IPS DF 19.7 (cell line): Measurements from ENCODE around the gene CD200.
"Not testable (repeated sequence)": the region's sequence is repeated elsewhere in the genome, so short reads cannot be mapped to it uniquely, and the experiment has no call there.

ENCODE experiments used
- DNase-seq: peaks from one replicate; pipeline ENCODE4 v3.0.0-alpha.2; 2013; ENCODE audit warnings: low read depth, low spot score

CD200 gene

GRCh38 chr3:112360561-112360960 is 27.6 kb downstream of the CD200 start:
- DNase-seq: no peak

GRCh38 chr3:112362221-112362620 is 29.3 kb downstream of the CD200 start:
- DNase-seq: no peak

GRCh38 chr3:112364291-112364690 is 31.3 kb downstream of the CD200 start:
- DNase-seq: no peak

GRCh38 chr3:112365035-112365434 is 32.1 kb downstream of the CD200 start:
- DNase-seq: no peak

- no peak for DNase-seq
Observed at GRCh38 chr3:112365636-112366035, 32.7 kb downstream of the CD200 start.

GRCh38 chr3:112366522-112366921 is 33.6 kb downstream of the CD200 start:
- no peak for DNase-seq

- DNase-seq: no peak
Observed at GRCh38 chr3:112371569-112371968, 38.6 kb downstream of the CD200 start.

- no peak for DNase-seq
Observed at GRCh38 chr3:112372396-112372795, 39.4 kb downstream of the CD200 start.

- no peak for DNase-seq
Observed at GRCh38 chr3:112373476-112373875, 40.5 kb downstream of the CD200 start.

- no peak for DNase-seq
Observed at GRCh38 chr3:112373924-112374323, 41.0 kb downstream of the CD200 start.

- no peak for DNase-seq
Observed at GRCh38 chr3:112374333-112374734, 41.4 kb downstream of the CD200 start.

GRCh38 chr3:112375117-112375516 is 42.2 kb downstream of the CD200 start:
- no peak for DNase-seq

GRCh38 chr3:112376241-112376911 is 43.4 kb downstream of the CD200 start:
- DNase-seq: no peak

GRCh38 chr3:112376992-112377391 is 44.0 kb downstream of the CD200 start:
- no peak for DNase-seq

- DNase-seq: no peak
Observed at GRCh38 chr3:112377568-112378071, 44.7 kb downstream of the CD200 start.

- DNase-seq: not testable (repeated sequence)
Observed at GRCh38 chr3:112378347-112378746, 45.4 kb downstream of the CD200 start.

- no peak for DNase-seq
Observed at GRCh38 chr3:112379020-112379690, 46.2 kb downstream of the CD200 start.

GRCh38 chr3:112381673-112382542 is 49.0 kb downstream of the CD200 start:
- no peak for DNase-seq

GRCh38 chr3:112382543-112383160 is 49.7 kb downstream of the CD200 start:
- DNase-seq: no peak

- no peak for DNase-seq
Observed at GRCh38 chr3:112384769-112385168, 51.8 kb downstream of the CD200 start.

- no peak for DNase-seq
Observed at GRCh38 chr3:112388972-112389371, 56.0 kb downstream of the CD200 start.

GRCh38 chr3:112389961-112390360 is 57.0 kb downstream of the CD200 start:
- DNase-seq: no peak
